NCI-H1930 (cell line): Measurements from ENCODE around the gene CPSF3.
"Not testable (repeated sequence)": the region's sequence is repeated elsewhere in the genome, so short reads cannot be mapped to it uniquely, and the experiment has no call there.

Experiments
- DNase-seq, 2 experiments: peaks; one replicate each; lab custom pipeline; 2025; lab: John Stamatoyannopoulos, UW

Gene CPSF3

GRCh38 chr2:9466147-9466683 is 42.8 kb downstream of the CPSF3 start:
- no peak for DNase-seq

- no peak for DNase-seq
Measured at GRCh38 chr2:9467687-9468086, 44.2 kb downstream of the CPSF3 start.

- no peak for DNase-seq
Measured at GRCh38 chr2:9471206-9471605, 47.8 kb downstream of the CPSF3 start.

GRCh38 chr2:9472511-9472910 is 49.1 kb downstream of the CPSF3 start:
- no peak for DNase-seq

GRCh38 chr2:9473308-9473984 is 50.0 kb downstream of the CPSF3 start:
- DNase-seq, result peak; percentile 41 to 56

GRCh38 chr2:9473985-9474360 is 50.5 kb downstream of the CPSF3 start:
- DNase-seq, result peak; percentile 41 to 56

- DNase-seq, result peak; percentile 13 to 38
Measured at GRCh38 chr2:9474361-9475057, 51.1 kb downstream of the CPSF3 start, which contains the start of gene IAH1. TSS of gene IAH1 (plus strand) at chr2:9474551. CDS start at chr2:9474567, 16 bp downstream.

- DNase-seq, result no peak
Measured at GRCh38 chr2:9477914-9478313, 54.5 kb downstream of the CPSF3 start.

- no peak for DNase-seq
Measured at GRCh38 chr2:9478526-9478925, 55.1 kb downstream of the CPSF3 start.

GRCh38 chr2:9480157-9480556 is 56.7 kb downstream of the CPSF3 start:
- DNase-seq, result no peak

GRCh38 chr2:9483107-9483506 is 59.7 kb downstream of the CPSF3 start:
- no peak for DNase-seq

- DNase-seq, result no peak
Measured at GRCh38 chr2:9484533-9484932, 61.1 kb downstream of the CPSF3 start.

- no peak for DNase-seq
Measured at GRCh38 chr2:9488583-9489547, 65.4 kb downstream of the CPSF3 start.

GRCh38 chr2:9490789-9491188 is 67.3 kb downstream of the CPSF3 start:
- DNase-seq, result no peak

GRCh38 chr2:9492927-9493326 is 69.5 kb downstream of the CPSF3 start:
- DNase-seq, result no peak

- no peak for DNase-seq
Measured at GRCh38 chr2:9493478-9493877, 70.0 kb downstream of the CPSF3 start.

- no peak for DNase-seq
Measured at GRCh38 chr2:9494081-9494480, 70.6 kb downstream of the CPSF3 start.

GRCh38 chr2:9497017-9497416 is 73.6 kb downstream of the CPSF3 start:
- DNase-seq, result no peak

GRCh38 chr2:9498210-9498609 is 74.8 kb downstream of the CPSF3 start:
- DNase-seq, result no peak

GRCh38 chr2:9508931-9509330 is 85.5 kb downstream of the CPSF3 start:
- DNase-seq, result no peak

- not testable (repeated sequence) for DNase-seq
Measured at GRCh38 chr2:9513946-9514345, 90.5 kb downstream of the CPSF3 start.

GRCh38 chr2:9517118-9517782 is 93.8 kb downstream of the CPSF3 start:
- DNase-seq, result no peak
